ENCODE measurements around the gene PRKACA. TPM values are rescaled to one million over a fixed set of nuclear protein-coding genes. Genes with fewer than 3 reads are reported as not detected.
A peak's percentile ranks its signal among the peaks of the same experiment; 100 is the strongest.

Gene PRKACA
- total RNA-seq, 4 donors from 2014 or later = 18.2 to 39.8 (median 30.0) TPM

DNA sequence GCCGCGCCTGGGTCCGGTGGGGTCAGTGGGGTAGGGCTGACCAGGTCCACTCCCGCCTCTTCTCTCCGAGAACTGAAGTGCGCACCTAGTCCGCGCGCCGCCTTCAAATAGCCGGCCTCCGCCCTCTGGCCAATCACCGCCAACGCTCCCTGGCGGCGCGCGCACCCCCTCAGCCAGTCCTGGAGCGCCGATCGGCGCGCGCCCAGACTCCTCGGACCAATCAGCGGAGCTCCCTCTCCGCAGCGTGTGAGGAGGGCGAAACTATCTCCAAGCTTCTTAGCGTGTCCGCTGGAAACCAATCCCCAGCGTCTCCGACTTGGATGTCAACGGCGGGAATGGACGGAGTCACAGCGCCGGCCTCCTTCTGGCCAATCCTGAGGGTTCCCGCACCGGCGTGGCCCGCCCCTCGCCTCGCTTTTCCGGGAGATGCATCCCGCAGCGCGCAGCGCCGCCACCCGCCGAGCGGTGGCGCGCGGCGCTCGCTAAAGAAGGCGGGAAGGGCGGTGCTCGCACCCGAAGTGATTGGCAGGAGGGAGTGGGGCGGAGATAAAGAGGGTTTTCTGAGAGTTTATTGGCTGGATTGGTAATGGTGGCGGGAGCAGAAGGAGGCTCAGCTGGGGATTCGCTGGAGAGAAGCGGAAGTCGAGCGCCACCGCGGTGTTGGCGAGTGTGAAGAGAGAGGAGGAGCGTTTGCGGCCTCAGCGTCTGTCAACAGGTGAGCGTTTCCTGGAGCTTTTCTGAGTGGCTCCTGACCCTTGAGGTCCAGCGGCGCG, 19.1 kb upstream of the PRKACA start, which contains the start of gene ASF1B:
Gene ASF1B, minus strand, starts transcription at position 81 of the 773 bp plus-strand sequence. CDS start 133 bp downstream, outside the sequence.
- peak; percentile 74 to 75 for TF ChIP-seq POLR2A (IDR thresholded peaks at IDR 0.05)
- TF ChIP-seq, protein P1, sequence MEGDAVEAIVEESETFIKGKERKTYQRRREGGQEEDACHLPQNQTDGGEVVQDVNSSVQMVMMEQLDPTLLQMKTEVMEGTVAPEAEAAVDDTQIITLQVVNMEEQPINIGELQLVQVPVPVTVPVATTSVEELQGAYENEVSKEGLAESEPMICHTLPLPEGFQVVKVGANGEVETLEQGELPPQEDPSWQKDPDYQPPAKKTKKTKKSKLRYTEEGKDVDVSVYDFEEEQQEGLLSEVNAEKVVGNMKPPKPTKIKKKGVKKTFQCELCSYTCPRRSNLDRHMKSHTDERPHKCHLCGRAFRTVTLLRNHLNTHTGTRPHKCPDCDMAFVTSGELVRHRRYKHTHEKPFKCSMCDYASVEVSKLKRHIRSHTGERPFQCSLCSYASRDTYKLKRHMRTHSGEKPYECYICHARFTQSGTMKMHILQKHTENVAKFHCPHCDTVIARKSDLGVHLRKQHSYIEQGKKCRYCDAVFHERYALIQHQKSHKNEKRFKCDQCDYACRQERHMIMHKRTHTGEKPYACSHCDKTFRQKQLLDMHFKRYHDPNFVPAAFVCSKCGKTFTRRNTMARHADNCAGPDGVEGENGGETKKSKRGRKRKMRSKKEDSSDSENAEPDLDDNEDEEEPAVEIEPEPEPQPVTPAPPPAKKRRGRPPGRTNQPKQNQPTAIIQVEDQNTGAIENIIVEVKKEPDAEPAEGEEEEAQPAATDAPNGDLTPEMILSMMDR (IDR thresholded peaks at IDR 0.05) = peak; percentile 81 to 97 (median 88)
- DNase-seq = peak; percentile 96 to 99 (median 99)
- no peaks in the 10 kb centered on the region for H3K36me3 ChIP-seq
- H3K4me1 ChIP-seq = peaks cover 0 to 26% (median 3%) of the 10 kb centered on the region in 4 donors
- H3K27me3 ChIP-seq = no peaks in the 10 kb centered on the region
- H3K27ac ChIP-seq = peak within 1 kb of the TSS; percentile 94 to 99 (median 98)
- no peaks in the 10 kb centered on the region for H3K9me3 ChIP-seq
- H3K4me3 ChIP-seq = peak within 1 kb of the TSS; percentile 73 to 85 (median 76)

DNA sequence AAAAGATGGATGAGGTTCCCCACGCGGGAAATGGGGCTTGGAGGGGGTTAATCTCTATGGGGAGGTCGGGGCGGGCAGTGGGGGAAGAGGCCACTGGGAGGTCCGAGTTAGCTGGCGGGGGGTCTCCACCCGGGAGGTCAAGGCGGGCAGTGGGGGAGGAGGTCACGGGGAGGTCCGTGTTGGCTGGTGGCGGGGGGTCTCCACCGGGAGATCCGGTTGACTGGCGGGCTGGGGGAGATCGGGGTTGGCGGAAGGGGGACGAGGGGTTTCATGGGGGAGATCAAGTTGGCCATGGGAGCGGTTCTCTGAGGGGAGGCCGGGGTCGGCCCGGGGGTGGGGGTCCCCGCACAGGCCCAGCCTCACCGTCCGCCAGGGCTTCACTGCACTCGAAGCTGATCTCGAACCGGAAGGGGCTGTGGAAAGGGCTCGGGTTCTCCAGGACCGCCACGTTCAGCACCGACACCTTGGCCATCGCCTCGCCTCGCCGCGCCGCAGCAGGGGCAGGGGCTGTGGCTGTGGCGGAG, 18.5 kb upstream of the PRKACA start:
- H3K4me1 ChIP-seq = peaks cover 0 to 26% (median 3%) of the 10 kb centered on the region in 4 donors
- TF ChIP-seq POLR2A (IDR thresholded peaks at IDR 0.05) = no peak
- TF ChIP-seq, protein P1 (IDR thresholded peaks at IDR 0.05) = no peak
- H3K4me3 ChIP-seq = peak overlapping the region; percentile 60 to 85 (median 74)
- H3K27ac ChIP-seq = peak overlapping the region; percentile 37 to 96 (median 74)
- H3K9me3 ChIP-seq = no peaks in the 10 kb centered on the region
- H3K27me3 ChIP-seq = no peaks in the 10 kb centered on the region
- DNase-seq = no peak
- no peaks in the 10 kb centered on the region for H3K36me3 ChIP-seq

DNA sequence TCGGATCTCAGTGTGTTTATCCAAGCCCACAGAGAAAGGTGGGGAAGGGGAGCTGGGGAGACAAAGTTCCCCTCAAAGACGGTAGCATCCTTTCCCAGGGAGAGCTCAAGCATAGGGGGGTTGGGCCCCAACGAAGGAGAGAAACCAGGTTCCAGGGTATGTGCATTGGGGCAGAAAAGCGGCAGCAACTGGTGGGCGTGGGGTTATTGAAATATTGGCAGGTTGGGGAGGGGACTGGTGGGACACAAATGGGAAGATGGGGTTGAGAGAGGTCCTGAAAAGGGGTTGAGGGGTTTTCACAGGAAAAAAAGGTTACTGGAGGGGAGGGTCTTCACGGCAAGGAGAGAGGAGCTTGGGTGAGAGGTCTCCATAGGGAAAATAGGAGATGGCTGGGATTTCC, 17.8 kb upstream of the PRKACA start:
- Histone ChIP-seq H3K4me3 (peak overlapping the region in 1 of 4 donors; percentile 60), H3K4me1 (peaks cover 0 to 26% (median 3%) of the 10 kb centered on the region in 4 donors), H3K27me3 (no peaks in the 10 kb centered on the region), H3K27ac (no peak overlapping the region), H3K9me3 (no peaks in the 10 kb centered on the region), H3K36me3 (no peaks in the 10 kb centered on the region)
- no peak for TF ChIP-seq POLR2A (IDR thresholded peaks at IDR 0.05)
- TF ChIP-seq, protein P1 (IDR thresholded peaks at IDR 0.05) = no peak
- no peak for DNase-seq

DNA sequence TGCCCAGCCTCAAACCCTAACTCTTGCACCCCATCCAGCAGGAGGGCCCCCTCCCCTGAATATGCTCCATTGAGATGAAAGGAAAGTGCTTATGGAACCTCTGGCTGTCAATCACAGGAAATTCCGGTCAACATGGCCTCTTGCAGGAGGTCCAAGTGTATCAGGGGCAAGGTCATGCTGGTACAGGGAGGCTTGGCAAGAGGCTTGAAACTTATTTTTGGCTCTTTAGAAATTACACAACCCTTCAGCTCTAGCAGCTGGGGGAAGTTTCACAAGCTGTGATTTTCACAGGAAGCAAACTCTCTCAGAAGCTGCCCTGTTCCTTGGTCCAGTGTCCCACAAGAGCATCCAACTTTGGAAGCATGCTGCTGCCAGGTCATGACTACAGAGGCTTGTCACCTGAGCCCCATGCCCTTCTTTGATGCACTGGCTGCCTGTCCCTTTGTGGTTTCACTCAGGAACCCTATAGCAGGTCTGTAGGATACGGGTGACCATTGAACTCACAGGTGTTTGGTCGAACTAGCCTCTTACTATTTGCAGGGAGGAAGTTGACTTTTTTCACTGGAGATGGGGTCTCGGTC, 10.5 kb upstream of the PRKACA start:
- Histone ChIP-seq H3K4me1 (no peaks in the 10 kb centered on the region), H3K27ac (peak overlapping the region in 1 of 4 donors; percentile 49), H3K4me3 (no peak overlapping the region), H3K9me3 (no peaks in the 10 kb centered on the region), H3K27me3 (no peaks in the 10 kb centered on the region), H3K36me3 (no peaks in the 10 kb centered on the region)
- no peak for DNase-seq
- TF ChIP-seq, protein P1 (IDR thresholded peaks at IDR 0.05) = no peak
- TF ChIP-seq POLR2A (IDR thresholded peaks at IDR 0.05) = no peak

DNA sequence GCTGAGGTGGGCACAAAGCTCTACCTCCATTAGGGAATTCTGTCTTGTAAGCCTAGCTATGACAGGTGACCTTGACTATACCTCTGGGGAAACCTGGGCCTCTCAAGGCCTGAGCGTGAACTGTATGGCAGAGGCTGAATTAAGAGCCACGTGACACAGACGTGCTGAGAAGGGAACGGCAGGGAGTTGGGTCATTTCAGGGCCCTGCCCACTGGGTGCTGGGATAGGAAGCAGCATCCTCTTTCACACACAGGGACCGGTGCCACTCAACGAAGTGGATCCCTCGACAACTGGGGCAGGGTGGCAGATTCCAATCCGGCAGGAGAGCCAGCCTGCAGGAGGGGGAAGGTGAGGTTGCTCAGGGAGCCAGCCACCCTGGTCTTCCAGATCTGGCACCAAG, 9.6 kb upstream of the PRKACA start:
- H3K27me3 ChIP-seq = no peaks in the 10 kb centered on the region
- TF ChIP-seq, protein P1 (IDR thresholded peaks at IDR 0.05) = no peak
- TF ChIP-seq POLR2A (IDR thresholded peaks at IDR 0.05) = no peak
- H3K27ac ChIP-seq = no peak overlapping the region
- no peaks in the 10 kb centered on the region for H3K4me1 ChIP-seq
- no peaks in the 10 kb centered on the region for H3K9me3 ChIP-seq
- no peaks in the 10 kb centered on the region for H3K36me3 ChIP-seq
- DNase-seq = no peak
- no peak overlapping the region for H3K4me3 ChIP-seq
